Fibroblast of mammary gland (primary cell): Measurements from ENCODE around the gene SLX9.

Source experiments
- DNase-seq: peaks from one replicate; pipeline ENCODE4 v3.0.0-alpha.2; 2010; ENCODE audit warnings: low read depth
- H3K4me3 ChIP-seq: 2 replicates; pipeline ENCODE4 v1.5.1; 2011; ENCODE audit warnings: low read depth, mild to moderate bottlenecking, low read length, moderate library complexity; ENCODE audit not compliant: control insufficient read depth
- TF ChIP-seq, protein P1 (sequence below): conservative IDR thresholded peaks from 2 replicates; pipeline ENCODE4 v1.5.1; 2011; ENCODE audit warnings: low read depth, low read length, inconsistent platforms; ENCODE audit not compliant: control insufficient read depth, insufficient read depth

Gene SLX9

DNA sequence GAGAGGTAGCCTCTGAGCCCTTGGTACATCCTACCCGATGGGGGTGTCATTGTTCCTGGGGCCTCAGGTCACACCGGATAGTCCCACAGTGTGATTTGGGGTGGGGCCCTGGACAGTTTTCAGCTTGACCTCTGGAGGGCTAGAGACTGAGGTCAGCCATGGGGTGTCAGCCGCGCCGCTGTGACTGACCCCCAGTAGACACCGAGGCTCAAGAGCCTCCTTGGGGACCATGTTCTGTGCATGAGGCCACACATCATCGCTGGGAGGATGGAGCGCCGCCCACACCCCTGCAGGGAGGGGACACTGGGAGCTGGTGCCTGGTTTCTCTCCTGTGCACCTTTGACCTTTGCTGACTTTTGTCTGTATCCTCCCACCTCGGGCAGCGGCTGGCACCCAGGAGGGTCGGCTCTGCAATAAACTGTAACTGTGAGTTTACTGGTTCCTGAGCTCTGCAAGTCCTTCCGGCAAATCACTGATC lies 41.8 kb upstream of the SLX9 start:
- no peak overlapping the region for H3K4me3 ChIP-seq
- TF ChIP-seq, protein P1, sequence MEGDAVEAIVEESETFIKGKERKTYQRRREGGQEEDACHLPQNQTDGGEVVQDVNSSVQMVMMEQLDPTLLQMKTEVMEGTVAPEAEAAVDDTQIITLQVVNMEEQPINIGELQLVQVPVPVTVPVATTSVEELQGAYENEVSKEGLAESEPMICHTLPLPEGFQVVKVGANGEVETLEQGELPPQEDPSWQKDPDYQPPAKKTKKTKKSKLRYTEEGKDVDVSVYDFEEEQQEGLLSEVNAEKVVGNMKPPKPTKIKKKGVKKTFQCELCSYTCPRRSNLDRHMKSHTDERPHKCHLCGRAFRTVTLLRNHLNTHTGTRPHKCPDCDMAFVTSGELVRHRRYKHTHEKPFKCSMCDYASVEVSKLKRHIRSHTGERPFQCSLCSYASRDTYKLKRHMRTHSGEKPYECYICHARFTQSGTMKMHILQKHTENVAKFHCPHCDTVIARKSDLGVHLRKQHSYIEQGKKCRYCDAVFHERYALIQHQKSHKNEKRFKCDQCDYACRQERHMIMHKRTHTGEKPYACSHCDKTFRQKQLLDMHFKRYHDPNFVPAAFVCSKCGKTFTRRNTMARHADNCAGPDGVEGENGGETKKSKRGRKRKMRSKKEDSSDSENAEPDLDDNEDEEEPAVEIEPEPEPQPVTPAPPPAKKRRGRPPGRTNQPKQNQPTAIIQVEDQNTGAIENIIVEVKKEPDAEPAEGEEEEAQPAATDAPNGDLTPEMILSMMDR: no peak
- no peak for DNase-seq

DNA sequence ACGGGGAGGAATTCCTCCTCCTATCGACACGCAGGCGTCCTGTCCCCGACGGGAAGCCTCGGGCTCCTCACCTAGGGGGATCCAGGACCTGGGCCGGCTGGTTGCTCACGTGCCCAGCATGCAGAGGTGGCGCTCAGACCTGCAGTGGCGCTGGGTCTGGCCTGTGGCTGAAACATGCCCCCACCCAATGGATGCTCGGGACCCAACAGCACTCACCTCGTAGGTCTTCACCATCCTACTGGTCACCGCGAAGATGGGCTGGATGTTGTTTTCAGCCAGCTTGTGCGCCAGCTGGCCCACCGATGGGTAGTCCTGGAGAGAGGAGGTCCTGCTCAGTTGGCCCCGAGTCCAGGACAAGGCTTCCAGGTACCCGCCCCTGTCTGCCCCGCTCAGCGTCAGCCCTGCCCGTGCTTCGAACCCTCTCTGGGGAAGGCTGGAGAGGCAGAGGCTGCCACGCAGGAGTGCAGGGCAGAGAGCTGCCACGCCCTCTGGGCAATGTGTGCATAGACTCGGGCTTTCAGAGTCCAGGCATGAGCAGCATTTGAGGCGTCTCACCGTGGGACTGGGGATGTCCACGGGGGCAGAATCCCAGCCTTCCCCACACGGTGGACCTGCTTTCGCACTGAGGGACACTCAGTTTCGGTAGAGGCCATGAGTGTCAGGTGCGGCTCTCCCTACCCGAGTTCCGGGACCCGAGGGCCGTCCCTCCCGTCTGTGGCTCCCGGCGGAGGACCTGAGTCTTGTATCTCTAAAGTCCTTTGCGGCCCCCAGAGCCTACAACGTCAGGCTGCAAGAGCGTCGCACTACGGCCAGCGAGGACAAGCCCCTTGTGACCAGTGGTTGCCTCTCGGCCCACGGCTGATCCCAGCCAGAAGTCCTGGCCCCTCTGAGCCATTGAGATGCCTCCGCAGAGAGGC lies 40.7 kb upstream of the SLX9 start:
- DNase-seq: no peak
- TF ChIP-seq, protein P1: no peak
- H3K4me3 ChIP-seq: no peak overlapping the region

DNA sequence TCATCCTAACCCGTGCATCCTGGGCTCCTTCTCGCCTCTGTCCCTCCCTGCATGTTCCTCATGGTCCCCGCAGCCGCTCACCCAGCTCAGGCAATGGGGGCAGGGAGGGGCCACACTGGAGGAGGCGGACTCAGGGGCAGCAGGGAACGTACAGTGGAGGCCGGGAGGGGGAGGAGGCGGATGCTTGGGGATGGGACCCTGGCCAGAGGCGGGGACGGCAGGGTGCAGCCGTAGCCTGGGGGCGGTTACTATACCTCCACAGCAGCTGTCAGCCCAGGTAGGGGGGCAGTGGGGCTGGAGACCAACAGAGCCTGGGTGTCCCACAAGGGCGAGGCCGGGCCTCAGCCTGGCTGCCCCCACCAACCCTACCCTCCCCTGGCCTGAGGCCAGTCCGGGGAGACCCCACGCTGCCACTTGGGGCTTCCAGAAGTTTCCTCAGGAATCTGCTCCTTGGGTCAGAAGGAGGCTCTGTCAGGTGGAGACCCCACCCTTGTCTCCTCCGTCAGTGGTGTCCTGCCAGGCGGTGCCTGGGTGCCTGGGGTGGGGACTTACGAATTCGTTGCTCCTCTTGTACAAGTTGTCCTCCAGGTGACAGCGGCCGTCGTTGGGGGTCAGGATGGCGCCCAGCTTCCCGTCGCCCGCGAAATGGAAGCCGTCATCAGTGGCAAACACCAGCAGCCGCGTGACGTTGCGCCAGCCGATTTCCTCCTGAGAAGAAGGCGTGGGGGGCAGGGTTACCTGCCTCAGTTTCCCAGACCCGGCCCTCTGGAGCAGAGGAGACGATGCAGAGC lies 39.9 kb upstream of the SLX9 start:
- TF ChIP-seq, protein P1: no peak
- no peak overlapping the region for H3K4me3 ChIP-seq
- no peak for DNase-seq

DNA sequence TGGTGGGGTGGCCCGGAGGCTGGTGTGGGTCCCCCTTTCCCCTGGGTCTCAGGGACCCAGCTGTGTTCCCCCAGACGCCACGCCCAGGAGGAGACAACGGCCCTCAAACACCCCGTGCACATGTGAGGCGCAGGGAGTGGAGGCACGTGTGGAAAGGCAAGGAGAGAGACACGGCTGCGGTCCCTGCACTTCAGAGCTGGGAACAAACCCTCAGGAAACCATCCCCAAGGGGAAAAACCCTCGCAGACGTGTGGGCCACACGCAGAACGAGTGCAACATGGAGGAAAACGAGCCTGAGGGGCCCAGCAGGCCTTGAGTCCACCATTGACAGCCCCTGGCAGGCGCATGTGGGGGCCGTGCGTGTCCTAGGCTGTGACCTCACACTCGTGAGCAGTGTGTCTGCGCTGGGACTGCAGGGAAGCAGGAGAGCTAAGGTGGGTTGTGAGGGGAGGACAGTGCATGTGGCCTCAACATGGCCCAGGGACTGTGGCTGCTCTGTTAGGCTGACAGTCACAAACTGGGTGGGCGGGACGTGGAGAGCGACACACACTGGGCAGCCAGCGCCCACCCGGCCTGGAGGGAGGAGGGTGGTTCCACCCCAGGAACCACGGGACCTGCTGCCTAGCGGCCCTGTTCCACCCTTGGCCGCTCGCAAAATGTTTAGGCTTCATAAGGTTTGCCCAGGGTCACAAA lies 39.1 kb upstream of the SLX9 start:
- TF ChIP-seq, protein P1: no peak
- no peak overlapping the region for H3K4me3 ChIP-seq
- no peak for DNase-seq

DNA sequence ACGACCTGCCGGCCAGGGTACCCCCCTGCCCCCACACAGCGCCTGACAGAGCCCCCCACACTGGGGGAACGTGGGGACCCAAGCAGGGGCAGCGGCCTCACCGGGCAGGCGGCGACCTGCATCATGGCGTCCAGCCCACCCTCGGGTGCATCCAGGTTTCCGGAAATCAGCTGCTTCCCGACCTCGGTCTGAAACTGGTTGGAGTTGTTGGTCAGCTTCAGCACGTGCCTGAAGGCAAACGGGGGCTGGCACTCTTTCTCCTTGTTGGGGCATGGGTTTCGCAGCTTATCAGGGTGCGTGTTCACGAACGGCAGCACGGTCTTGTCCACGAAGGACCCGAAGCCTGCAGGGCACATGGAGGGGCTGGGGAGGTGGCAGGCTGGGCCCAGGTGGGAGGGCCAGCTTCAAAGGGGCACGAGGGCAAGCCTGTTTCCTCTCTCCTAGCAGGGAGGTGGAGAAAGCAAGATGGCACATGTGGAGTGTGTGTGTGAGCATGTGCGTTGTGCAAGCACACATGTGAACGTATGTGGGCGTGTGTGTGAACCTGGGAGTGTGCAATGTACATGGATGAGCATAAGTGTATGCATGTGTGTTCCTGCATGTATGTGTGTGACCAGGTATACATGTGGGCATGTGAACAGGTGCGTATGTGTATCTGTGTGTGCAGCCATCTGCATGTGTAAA lies 38.3 kb upstream of the SLX9 start:
- TF ChIP-seq, protein P1: no peak
- no peak for DNase-seq

More for the DNA sequence above, 38.3 kb upstream of the SLX9 start:
- H3K4me3 ChIP-seq: no peak overlapping the region
